Esophagus muscularis mucosa (tissue), 3 donors: ENCODE results near the gene RIC1.
A peak's percentile ranks its signal among the peaks of the same experiment; 100 is the strongest.

ENCODE experiments used
- CTCF ChIP-seq, 3 experiments: fragments of 200-600 bp in 2 of 3; fragments of 450-650 bp in 1 of 3; sonication (generic) in 2 of 3; IDR thresholded peaks; one replicate each; pipeline ENCODE4 v1.5.1; 2017 to 2019; ENCODE audit warnings: antibody characterized with exemption in 3 of 3, mild to moderate bottlenecking in 2 of 3, moderate library complexity in 1 of 3
- POLR2A ChIP-seq: fragments of 450-650 bp; IDR thresholded peaks from one replicate; pipeline ENCODE4 v1.6.1; 2017; ENCODE audit warnings: antibody characterized with exemption, moderate library complexity, mild to moderate bottlenecking, low read depth

- TF ChIP-seq POLR2A (no peak), CTCF (IDR thresholded peaks at IDR 0.05) (peak in 2 of 3 experiments; percentile 5 to 20)
Observed at GRCh38 chr9:5628530-5629311, at the start of gene RIC1.
